Fibroblast of lung (primary cell): ENCODE data around the gene DDO. TPM values are rescaled to one million over a fixed set of nuclear protein-coding genes. Genes with fewer than 3 reads are reported as not detected.
"Not testable (repeated sequence)": the region's sequence is repeated elsewhere in the genome, so short reads cannot be mapped to it uniquely, and the experiment has no call there.

Source experiments
- DNase-seq, 2 donors: peaks; one replicate each; pipeline versions ENCODE4 v3.0.0 to v3.0.0-alpha.2; 2010; ENCODE audit warnings: low read depth in 2 of 2
- H2AFZ ChIP-seq: 2 replicates; pipeline ENCODE4 v1.5.1; 2012; ENCODE audit warnings: low read length, control low read depth, inconsistent platforms
- H3K27ac ChIP-seq: 2 replicates; pipeline ENCODE4 v1.5.1; 2011; ENCODE audit warnings: low read length, control low read depth; ENCODE audit not compliant: insufficient read depth
- H3K27me3 ChIP-seq: 2 replicates; pipeline ENCODE4 v1.5.1; 2011; ENCODE audit warnings: mild to moderate bottlenecking, low read length; ENCODE audit not compliant: control insufficient read depth, insufficient read depth
- H3K36me3 ChIP-seq: 2 replicates; pipeline ENCODE4 v1.5.1; 2011; ENCODE audit warnings: low read length; ENCODE audit not compliant: control insufficient read depth, insufficient read depth
- H3K4me1 ChIP-seq: 2 replicates; pipeline ENCODE4 v1.5.1; 2011; ENCODE audit warnings: low read length; ENCODE audit not compliant: control insufficient read depth, insufficient read depth; ENCODE audit errors: extremely low read depth
- H3K4me2 ChIP-seq: 2 replicates; pipeline ENCODE4 v1.5.1; 2011; ENCODE audit warnings: low read length, control low read depth; ENCODE audit not compliant: insufficient read depth; ENCODE audit errors: extremely low read depth
- H3K4me3 ChIP-seq, 4 experiments: fragments of 200-600 bp in 1 of 4; sonication (generic) in 1 of 4; replicated peaks in 1 of 4; 2 replicates each; pipeline ENCODE4 v1.5.1; 2011 to 2016; ENCODE audit warnings: low read length in 4 of 4, low read depth in 3 of 4, mild to moderate bottlenecking in 3 of 4, control low read depth in 2 of 4, inconsistent platforms in 1 of 4, mixed read lengths in 1 of 4; ENCODE audit not compliant: insufficient read depth in 1 of 4; ENCODE audit errors: control extremely low read depth in 1 of 4
- H3K79me2 ChIP-seq: 2 replicates; pipeline ENCODE4 v1.5.1; 2012; ENCODE audit warnings: mild to moderate bottlenecking, low read length, inconsistent platforms; ENCODE audit not compliant: control insufficient read depth, insufficient read depth
- H3K9ac ChIP-seq: 2 replicates; pipeline ENCODE4 v1.5.1; 2011; ENCODE audit warnings: mild to moderate bottlenecking, low read length, control low read depth; ENCODE audit not compliant: insufficient read depth
- H3K9me3 ChIP-seq: 2 replicates; pipeline ENCODE4 v1.5.1; 2012; ENCODE audit warnings: low read depth, low read length; ENCODE audit not compliant: control insufficient read depth, insufficient read depth
- H4K20me1 ChIP-seq: 2 replicates; pipeline ENCODE4 v1.5.1; 2011; ENCODE audit warnings: low read length; ENCODE audit not compliant: control insufficient read depth, insufficient read depth; ENCODE audit errors: extremely low read depth
- EZH2 ChIP-seq: IDR thresholded peaks from 2 replicates; pipeline ENCODE4 v1.5.1; 2012; ENCODE audit warnings: low read length, control low read depth, mild to moderate bottlenecking; ENCODE audit errors: missing control alignments
- polyA plus RNA-seq, 2 donors: library from polyadenylated mRNA; depleted of rRNA in 1 of 2; stranded (reverse) in 1 of 2; unstranded in 1 of 2; fragments of >200 nt; gene quantifications; 2 replicates each; pipeline ENCODE4 v1.2.1, GENCODE V29; 2011 to 2012; ENCODE audit warnings: missing spikeins in 1 of 2
- total RNA-seq: library from RNA; depleted of rRNA; stranded (reverse); fragments of >200 nt; gene quantifications from 2 replicates; pipeline ENCODE4 v1.2.1, GENCODE V29; 2014
- TF ChIP-seq, protein P1 (sequence below), 2 donors: IDR thresholded peaks in 1 of 2; conservative IDR thresholded peaks in 1 of 2; 1 replicate in 1 of 2; 2 replicates in 1 of 2; pipeline ENCODE4 v1.5.1; 2011 to 2012; ENCODE audit warnings: low read length in 2 of 2, control low read depth in 1 of 2, inconsistent platforms in 1 of 2, low read depth in 1 of 2, mild to moderate bottlenecking in 1 of 2

DDO gene
- total and polyA plus RNA-seq, 2 donors (not counting 1 experiment from before 2014, with no cell fraction given), result 3.9 to 12.2 TPM

DNA sequence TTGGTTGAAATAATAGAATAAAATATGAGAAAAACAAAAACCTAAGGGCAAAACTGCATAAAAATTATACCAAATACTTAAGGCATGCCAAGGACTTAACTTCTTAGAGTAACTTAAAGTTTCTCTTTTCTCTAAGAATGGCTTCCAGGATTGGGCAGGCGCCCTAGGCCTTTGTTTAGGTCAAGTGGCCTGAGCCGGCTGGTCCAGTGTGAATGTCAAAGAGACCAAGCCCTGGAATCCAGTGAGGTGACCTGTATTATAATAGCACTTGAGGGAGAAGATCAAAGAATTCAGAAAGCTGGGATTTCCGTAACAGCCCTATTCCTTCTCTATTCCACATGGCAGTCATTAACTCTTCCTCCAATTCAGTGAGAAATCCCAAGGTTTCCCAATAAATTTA lies 63.8 kb downstream of the DDO start:
- Histone ChIP-seq H2AFZ (no peak overlapping the region), H3K36me3 (no peaks in the 10 kb centered on the region), H3K9me3 (no peaks in the 10 kb centered on the region), H3K4me2 (no peak overlapping the region), H3K4me1 (no peaks in the 10 kb centered on the region), H3K79me2 (no peaks in the 10 kb centered on the region), H4K20me1 (no peaks in the 10 kb centered on the region), H3K9ac (no peak overlapping the region), H3K4me3 (no peak overlapping the region), H3K27ac (no peak overlapping the region), H3K27me3 (no peaks in the 10 kb centered on the region)
- TF ChIP-seq EZH2, result no peak
- TF ChIP-seq, protein P1, sequence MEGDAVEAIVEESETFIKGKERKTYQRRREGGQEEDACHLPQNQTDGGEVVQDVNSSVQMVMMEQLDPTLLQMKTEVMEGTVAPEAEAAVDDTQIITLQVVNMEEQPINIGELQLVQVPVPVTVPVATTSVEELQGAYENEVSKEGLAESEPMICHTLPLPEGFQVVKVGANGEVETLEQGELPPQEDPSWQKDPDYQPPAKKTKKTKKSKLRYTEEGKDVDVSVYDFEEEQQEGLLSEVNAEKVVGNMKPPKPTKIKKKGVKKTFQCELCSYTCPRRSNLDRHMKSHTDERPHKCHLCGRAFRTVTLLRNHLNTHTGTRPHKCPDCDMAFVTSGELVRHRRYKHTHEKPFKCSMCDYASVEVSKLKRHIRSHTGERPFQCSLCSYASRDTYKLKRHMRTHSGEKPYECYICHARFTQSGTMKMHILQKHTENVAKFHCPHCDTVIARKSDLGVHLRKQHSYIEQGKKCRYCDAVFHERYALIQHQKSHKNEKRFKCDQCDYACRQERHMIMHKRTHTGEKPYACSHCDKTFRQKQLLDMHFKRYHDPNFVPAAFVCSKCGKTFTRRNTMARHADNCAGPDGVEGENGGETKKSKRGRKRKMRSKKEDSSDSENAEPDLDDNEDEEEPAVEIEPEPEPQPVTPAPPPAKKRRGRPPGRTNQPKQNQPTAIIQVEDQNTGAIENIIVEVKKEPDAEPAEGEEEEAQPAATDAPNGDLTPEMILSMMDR (conservative IDR thresholded peaks at IDR 0.05 in 1 of 2, IDR thresholded peaks at IDR 0.05 in 1 of 2; ENCODE audit: low read depth in 1 of 2, low read length in 2 of 2), result no peak
- DNase-seq, result no peak

DNA sequence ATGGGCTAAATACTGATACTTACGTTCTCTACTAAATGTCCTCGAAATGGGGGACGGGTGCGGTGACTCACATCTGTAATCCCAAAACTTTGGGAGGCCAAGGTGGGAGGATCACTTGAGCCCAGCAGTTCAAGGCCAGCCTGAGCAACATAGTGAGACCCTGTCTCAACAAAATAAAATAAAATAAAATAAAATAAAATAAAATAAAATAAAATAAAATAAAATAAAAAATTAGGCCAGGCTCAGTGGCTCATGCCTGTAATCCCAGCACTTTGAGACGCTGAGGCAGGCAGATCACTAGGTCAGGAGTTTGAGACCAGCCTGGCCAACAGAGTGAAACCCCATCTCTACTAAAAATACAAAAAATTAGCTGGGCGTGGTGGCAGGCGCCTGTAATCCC lies 64.8 kb downstream of the DDO start:
- H4K20me1 ChIP-seq, H3K36me3 ChIP-seq, H3K27me3 ChIP-seq, H3K9me3 ChIP-seq, H3K4me3 ChIP-seq, H2AFZ ChIP-seq, H3K27ac ChIP-seq, H3K79me2 ChIP-seq, H3K4me1 ChIP-seq, DNase-seq, H3K9ac ChIP-seq, H3K4me2 ChIP-seq: not testable (repeated sequence)

DNA sequence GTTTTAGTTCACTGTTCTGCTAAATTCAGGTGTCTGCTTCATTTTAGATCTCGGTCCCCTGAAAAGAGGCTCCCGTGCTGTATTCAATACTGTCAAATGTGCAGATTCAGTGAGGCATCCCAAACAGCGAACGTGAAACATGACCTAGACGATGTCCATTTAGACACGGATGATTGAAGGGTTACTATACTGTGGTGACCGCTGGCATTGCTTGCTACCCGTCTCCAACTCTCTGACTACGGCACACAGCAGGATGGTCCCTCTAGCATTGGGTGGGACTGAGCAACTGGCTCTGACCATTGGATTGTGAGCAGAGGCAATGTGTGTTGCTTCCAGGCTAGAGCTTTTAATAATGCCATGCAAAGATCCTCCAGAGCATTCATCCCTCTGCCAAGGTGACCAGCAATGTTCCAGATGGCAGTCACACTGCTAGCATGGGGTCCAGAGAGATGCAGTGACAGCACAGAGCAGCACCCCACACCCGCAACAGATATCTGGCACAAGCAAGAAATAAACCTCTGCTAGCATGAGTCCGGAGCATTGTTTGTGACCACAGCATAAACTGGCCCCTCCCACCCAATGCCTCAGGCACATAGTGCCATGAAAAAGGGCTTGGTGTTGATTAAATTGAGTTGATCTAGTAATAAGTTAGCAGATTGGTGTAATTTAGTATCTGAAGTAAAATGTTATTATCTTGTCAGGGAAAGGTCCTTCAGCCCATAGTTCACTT lies 66.2 kb downstream of the DDO start:
- no peaks in the 10 kb centered on the region for H4K20me1 ChIP-seq
- no peaks in the 10 kb centered on the region for H3K79me2 ChIP-seq
- H3K4me3 ChIP-seq, result no peak overlapping the region
- no peak overlapping the region for H3K27ac ChIP-seq
- no peaks in the 10 kb centered on the region for H3K36me3 ChIP-seq
- no peak overlapping the region for H3K4me2 ChIP-seq
- H3K4me1 ChIP-seq, result no peaks in the 10 kb centered on the region
- H2AFZ ChIP-seq, result no peak overlapping the region
- no peak for DNase-seq
- H3K9me3 ChIP-seq, result no peaks in the 10 kb centered on the region
- no peak overlapping the region for H3K9ac ChIP-seq
- peaks cover 3% of the 10 kb centered on the region for H3K27me3 ChIP-seq
- TF ChIP-seq EZH2, result no peak
- TF ChIP-seq, protein P1 (conservative IDR thresholded peaks at IDR 0.05 in 1 of 2, IDR thresholded peaks at IDR 0.05 in 1 of 2; ENCODE audit: low read depth in 1 of 2, low read length in 2 of 2), result no peak
